Iris pigment epithelial cell (primary cell): ENCODE measurements around the gene MPDU1.

Experiments used
- DNase-seq: peaks from one replicate; pipeline ENCODE4 v3.0.0-alpha.2; 2011; ENCODE audit warnings: low read depth

The MPDU1 gene

GRCh38 chr17:7560172-7561027 is 23.3 kb upstream of the MPDU1 start:
- peak; percentile 68 for DNase-seq

GRCh38 chr17:7561028-7561575 is 22.6 kb upstream of the MPDU1 start:
- peak; percentile 83 for DNase-seq

DNA sequence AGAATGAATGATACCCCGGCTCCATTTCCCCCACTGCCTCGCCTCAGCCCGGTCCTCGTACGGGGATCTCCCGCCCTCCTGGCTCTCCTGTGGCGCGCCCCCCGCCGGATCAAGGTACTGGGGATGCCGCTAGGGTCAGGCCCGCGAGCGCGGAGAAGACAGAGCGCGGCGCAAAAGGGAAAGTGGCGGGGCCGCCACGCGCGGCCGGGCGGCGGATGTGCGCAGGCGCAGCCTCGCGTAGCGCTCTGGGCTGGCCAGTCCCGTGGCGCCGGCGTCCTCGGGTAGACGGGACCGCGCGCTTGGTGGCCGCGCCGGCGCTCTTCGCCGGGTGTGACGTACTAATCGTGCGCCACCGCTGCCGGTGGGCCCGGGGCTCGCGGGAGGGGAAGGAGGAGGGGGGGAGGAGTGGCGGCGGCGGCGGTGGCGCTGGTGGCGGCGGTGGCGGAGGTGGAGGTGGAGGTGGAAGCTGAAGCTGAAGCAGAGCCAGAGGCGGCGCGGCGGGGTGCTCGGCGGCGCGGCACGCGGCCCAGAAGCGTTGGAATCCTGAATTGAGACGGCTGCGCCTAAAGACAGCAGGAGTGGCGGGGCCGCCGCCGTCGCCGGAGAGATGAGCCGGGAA is 22.0 kb upstream of the MPDU1 start, which contains the start of gene SENP3:
Gene SENP3 (plus strand): TSS at position 331 of the 619 bp plus-strand sequence. CDS start 1,158 bp downstream, outside the sequence.
- peak; percentile 89 for DNase-seq

DNA sequence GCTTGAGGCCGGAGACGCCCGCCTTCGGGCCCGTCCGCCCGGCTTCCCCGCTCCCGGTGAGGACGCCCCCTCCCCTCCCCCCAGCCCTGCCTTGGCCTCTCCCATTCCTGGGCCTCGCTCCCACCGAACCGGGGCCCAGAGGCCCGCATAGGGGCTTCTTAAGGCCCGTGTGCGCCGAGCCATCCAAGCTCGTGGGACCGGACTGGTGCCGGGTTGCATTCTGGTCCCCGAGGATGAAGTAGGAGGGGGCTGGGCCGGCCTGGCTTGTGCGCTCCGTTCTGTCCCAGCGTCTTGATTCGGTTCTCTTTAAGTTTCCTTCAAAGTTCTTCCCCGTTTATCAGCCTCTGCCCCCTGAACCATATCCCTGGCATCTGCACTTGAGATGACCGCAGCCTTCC is 21.4 kb upstream of the MPDU1 start:
- DNase-seq, result no peak

GRCh38 chr17:7563115-7563869 is 20.4 kb upstream of the MPDU1 start:
- no peak for DNase-seq

DNA sequence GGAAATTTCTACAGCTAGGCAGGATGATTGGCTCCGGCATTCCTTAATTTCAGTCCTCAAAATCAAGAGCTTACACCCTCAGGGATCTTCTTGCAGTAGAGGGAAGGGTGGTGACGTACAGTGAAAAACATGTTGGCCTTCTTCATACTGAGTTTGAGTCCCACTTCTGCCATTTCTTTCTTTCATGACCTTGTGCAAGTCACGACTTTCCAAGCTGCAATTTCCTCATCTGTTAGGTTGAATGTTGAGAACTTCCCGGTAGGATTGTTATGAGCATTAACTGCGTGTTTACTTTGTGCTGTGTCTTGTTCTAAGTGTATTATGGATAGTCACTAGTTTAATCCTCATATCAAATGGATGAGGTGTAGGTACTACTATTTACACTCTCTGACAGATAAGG is 14.1 kb upstream of the MPDU1 start:
- DNase-seq, result no peak

GRCh38 chr17:7570351-7570750 is 13.3 kb upstream of the MPDU1 start:
- DNase-seq, result no peak

DNA sequence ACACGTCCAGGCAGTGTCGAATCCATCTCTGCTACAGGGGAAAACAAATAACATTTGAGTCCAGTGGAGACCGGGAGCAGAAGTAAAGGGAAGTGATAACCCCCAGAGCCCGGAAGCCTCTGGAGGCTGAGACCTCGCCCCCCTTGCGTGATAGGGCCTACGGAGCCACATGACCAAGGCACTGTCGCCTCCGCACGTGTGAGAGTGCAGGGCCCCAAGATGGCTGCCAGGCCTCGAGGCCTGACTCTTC is 11.4 kb upstream of the MPDU1 start:
- DNase-seq, result no peak

DNA sequence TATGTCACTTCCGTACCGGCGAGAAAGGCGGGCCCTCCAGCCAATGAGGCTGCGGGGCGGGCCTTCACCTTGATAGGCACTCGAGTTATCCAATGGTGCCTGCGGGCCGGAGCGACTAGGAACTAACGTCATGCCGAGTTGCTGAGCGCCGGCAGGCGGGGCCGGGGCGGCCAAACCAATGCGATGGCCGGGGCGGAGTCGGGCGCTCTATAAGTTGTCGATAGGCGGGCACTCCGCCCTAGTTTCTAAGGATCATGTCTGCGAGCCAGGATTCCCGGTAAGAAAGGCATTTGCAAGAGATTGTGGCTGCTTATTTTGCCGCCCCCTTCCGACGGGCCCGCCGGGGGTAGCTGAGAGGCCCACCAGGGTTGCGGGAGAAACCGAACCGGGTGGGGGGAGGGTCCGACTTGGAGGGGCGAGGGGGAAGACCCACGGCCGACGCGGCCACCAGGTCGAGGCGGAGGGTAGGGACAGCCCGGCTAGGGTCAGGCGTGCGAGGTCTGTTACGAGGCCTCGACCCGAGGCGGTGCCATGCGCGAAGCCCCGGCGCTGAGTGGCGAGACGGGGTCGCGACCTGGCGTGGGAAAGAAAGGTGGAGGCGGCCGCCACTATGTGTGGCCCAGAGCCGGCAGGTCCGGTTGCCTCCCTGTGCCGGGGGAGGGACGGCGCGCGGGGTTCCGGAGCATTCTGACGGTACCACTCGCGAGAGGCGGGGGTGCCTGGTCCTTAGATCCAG is 10.9 kb upstream of the MPDU1 start:
- DNase-seq, result peak; percentile 99

GRCh38 chr17:7573324-7574080 is 10.2 kb upstream of the MPDU1 start:
- peak; percentile 94 for DNase-seq

DNA sequence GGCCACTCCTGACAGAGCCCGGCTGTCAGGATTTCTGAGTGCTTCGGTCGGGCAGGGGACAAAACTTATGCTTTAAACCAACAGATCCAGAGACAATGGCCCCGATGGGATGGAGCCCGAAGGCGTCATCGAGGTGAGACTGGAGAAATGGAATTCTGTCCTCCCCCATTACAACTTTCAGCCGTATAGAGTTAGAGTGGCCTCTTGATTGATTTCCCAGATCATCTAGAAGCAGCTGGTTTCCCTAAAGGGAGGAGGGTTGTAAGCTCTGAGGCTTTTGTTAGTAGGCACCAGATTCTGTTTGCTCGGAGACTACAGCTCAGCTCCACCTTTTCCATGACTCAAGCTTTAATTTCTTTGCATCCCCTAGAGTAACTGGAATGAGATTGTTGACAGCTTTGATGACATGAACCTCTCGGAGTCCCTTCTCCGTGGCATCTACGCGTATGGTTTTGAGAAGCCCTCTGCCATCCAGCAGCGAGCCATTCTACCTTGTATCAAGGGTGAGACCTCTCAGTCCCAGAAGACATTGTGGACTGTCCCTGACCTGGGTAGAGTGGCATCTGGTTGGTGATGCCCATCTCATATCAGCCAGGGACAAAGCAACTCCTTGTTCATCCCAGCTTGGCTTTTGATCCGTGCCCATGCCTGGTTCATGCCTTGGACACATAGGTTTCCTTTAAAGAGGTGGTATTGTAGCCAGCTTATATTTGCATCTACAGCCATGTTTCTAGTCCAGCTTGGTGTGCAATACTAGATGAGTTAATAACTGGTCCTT is 9.3 kb upstream of the MPDU1 start:
- no peak for DNase-seq

DNA sequence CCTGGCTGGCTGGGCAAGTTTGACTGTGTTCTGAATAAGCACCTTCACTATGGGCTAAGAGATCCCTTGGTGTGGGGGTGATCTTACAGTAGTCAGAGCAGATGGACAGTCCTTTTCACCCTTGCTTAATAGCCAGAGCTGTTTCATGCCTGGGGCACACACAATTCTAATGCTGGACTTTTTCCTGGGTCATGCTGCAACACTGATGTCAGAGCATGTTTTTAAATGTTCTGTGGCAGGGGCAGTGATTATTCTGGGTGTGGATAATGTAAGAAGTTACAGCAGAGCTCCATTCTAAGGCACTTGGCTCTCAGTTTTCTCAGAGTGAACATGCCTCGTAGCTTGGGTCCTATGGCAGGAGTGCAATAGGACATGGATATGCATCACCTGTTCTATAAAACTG is 8.2 kb upstream of the MPDU1 start:
- no peak for DNase-seq

- DNase-seq, result no peak
Measured at GRCh38 chr17:7575959-7576358, 7.7 kb upstream of the MPDU1 start.

GRCh38 chr17:7576432-7576937 is 7.2 kb upstream of the MPDU1 start:
- no peak for DNase-seq

- no peak for DNase-seq
Measured at GRCh38 chr17:7577327-7578199, 6.1 kb upstream of the MPDU1 start.

DNA sequence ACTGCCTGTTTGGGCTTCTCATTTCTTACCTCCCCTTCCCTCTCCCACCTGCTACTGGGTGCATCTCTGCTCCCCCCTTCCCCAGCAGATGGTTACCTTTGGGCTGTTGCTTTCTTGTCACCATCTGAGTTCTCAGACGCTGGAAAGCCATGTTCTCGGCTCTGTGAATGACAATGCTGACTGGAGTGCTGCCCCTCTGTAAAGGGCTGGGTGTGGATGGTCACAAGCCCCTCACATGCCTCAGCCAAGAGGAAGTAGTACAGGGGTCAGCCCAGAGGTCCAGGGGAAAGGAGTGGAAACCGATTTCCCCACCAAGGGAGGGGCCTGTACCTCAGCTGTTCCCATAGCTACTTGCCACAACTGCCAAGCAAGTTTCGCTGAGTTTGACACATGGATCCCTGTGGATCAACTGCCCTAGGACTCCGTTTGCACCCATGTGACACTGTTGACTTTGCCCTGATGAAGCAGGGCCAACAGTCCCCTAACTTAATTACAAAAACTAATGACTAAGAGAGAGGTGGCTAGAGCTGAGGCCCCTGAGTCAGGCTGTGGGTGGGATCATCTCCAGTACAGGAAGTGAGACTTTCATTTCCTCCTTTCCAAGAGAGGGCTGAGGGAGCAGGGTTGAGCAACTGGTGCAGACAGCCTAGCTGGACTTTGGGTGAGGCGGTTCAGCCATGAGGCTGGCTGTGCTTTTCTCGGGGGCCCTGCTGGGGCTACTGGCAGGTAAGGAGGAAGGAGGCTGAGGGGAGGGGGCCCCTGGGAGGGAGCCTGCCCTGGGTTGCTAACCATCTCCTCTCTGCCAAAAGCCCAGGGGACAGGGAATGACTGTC is 4.4 kb upstream of the MPDU1 start, which contains the start of gene CD68:
Gene CD68 (plus strand): TSS at position 638 of the 833 bp plus-strand sequence. CDS start 40 bp downstream, at position 678.
- peak; percentile 92 for DNase-seq

GRCh38 chr17:7579834-7580603 is 3.6 kb upstream of the MPDU1 start:
- no peak for DNase-seq
